ENCODE results near the gene PTPRN2. TPM values are rescaled to one million over a fixed set of nuclear protein-coding genes. Genes with fewer than 3 reads are reported as not detected.
A peak's percentile ranks its signal among the peaks of the same experiment; 100 is the strongest.

PTPRN2 gene
- total and polyA plus RNA-seq, 2 of the 8 experiments (the other 6 are each of a cell fraction or from before 2014, with no cell fraction given): 2.6 to 4.5 TPM

- Histone ChIP-seq H3K27me3 (replicated peaks in 1 of 4; ENCODE audit: control insufficient read depth in 3 of 4, extremely low read depth in 1 of 4, insufficient read depth in 3 of 4, low read length in 3 of 4) (peaks cover 0 to 3% (median under 1%) of the 10 kb centered on the region in 4 experiments; a peak in 3 of 7 replicates), H4K20me1 (replicated peaks in 1 of 2; ENCODE audit: control insufficient read depth in 1 of 2, insufficient read depth in 2 of 2, low read length in 2 of 2) (no peaks in the 10 kb centered on the region), H3K23ac (ENCODE audit: insufficient read length) (no peak overlapping the region), H2BK15ac (ENCODE audit: low read length) (no peak overlapping the region), H3K9me3 (ENCODE audit: insufficient read depth in 2 of 2, low read depth in 1 of 2, low read length in 1 of 2) (no peaks in the 10 kb centered on the region), H3K14ac (ENCODE audit: insufficient read length) (no peak overlapping the region), H3K79me1 (ENCODE audit: low read depth, low read length) (no peaks in the 10 kb centered on the region), H2AFZ (ENCODE audit: low read length) (no peak overlapping the region), H3K36me3 (ENCODE audit: control insufficient read depth in 2 of 4, insufficient read depth in 4 of 4, low read length in 3 of 4) (no peaks in the 10 kb centered on the region), H2AK5ac (ENCODE audit: low read depth, low read length) (no peak overlapping the region), H3K4me2 (ENCODE audit: insufficient read depth in 1 of 2, low read depth in 2 of 2, low read length in 2 of 2) (no peak overlapping the region), H4K91ac (replicated peaks; ENCODE audit: insufficient read length, low read length) (no peak overlapping the region), H3K18ac (ENCODE audit: extremely low read depth, low read length) (no peak overlapping the region), H3K56ac (replicated peaks; ENCODE audit: insufficient read length, low read depth, low read length) (no peak overlapping the region), H4K8ac (ENCODE audit: extremely low read depth, insufficient read depth, low read length) (no peak overlapping the region), H3K9ac (replicated peaks in 1 of 4; ENCODE audit: extremely low read depth in 1 of 4, low read depth in 3 of 4, low read length in 3 of 4) (no peak overlapping the region), H3K4me3 (ENCODE audit: extremely low read depth in 1 of 4, insufficient read depth in 2 of 4, low read depth in 3 of 4, low read length in 4 of 4) (no peak overlapping the region), H4K5ac (ENCODE audit: insufficient read length, low read depth, low read length) (no peak overlapping the region), H2BK12ac (ENCODE audit: low read depth, low read length) (no peak overlapping the region), H3K27ac (ENCODE audit: low read depth, low read length) (no peak overlapping the region), H2BK20ac (ENCODE audit: low read length) (no peak overlapping the region), H3K23me2 (ENCODE audit: low read depth, low read length) (no peaks in the 10 kb centered on the region), H3K79me2 (ENCODE audit: control insufficient read depth in 1 of 2, insufficient read depth in 2 of 2, low read length in 2 of 2) (no peaks in the 10 kb centered on the region), H2BK5ac (ENCODE audit: low read depth, low read length) (no peak overlapping the region), H3K4ac (replicated peaks; ENCODE audit: insufficient read length, low read depth, low read length) (no peak overlapping the region), H2BK120ac (replicated peaks; ENCODE audit: low read depth, low read length) (no peak overlapping the region), H3K4me1 (replicated peaks in 1 of 4; ENCODE audit: control insufficient read depth in 3 of 4, insufficient read depth in 4 of 4, low read length in 3 of 4) (no peaks in the 10 kb centered on the region)
- ChIA-PET POLR2A (ENCODE audit: partially characterized antibody) (no interaction called here), CTCF (ENCODE audit: partially characterized antibody) (no interaction called here)
- peak; percentile 47 for TF ChIP-seq SRF (IDR thresholded peaks at IDR 0.05; ENCODE audit: low read depth, low read length)
- TF ChIP-seq MAFK (IDR thresholded peaks at IDR 0.05; ENCODE audit: low read depth, low read length): no peak
- no peak for DNase-seq (ENCODE audit: low read depth in 1 of 2, low spot score in 2 of 2)
- WGBS, 2 experiments (ENCODE audit: extremely low coverage in 1 of 2, insufficient coverage in 1 of 2, insufficient read length in 1 of 2, insufficient replicate concordance in 2 of 2, low coverage in 1 of 2, low lambda C conversion rate in 2 of 2, missing lambda C conversion rate in 1 of 2): 91% methylated on average over 18 of the region's 18 CpGs; no CpG with 5 or more reads in 1 of the 2 experiments
- FAIRE-seq: no peak
These were observed 976.3 kb downstream of the PTPRN2 start for GRCh38 chr7:157611341-157611740.

Measured in H1 (cell line).